Suprapubic skin (tissue), 3 donors: ENCODE data around the gene ABHD4.

Experiments
- POLR2AphosphoS5 ChIP-seq, 3 donors: sonication (generic); formaldehyde crosslinking; IDR thresholded peaks; one replicate each; pipeline ENCODE4 v1.6.1; 2017; ENCODE audit warnings: antibody characterized with exemption in 3 of 3
- TF ChIP-seq, protein P1 (sequence below), 2 donors: fragments of 200-600 bp in 1 of 2; fragments of 450-650 bp in 1 of 2; sonication (generic) in 1 of 2; IDR thresholded peaks; one replicate each; pipeline ENCODE4 v1.5.1; 2016 to 2019; ENCODE audit warnings: antibody characterized with exemption in 2 of 2, mild to moderate bottlenecking in 1 of 2, moderate library complexity in 1 of 2

DNA sequence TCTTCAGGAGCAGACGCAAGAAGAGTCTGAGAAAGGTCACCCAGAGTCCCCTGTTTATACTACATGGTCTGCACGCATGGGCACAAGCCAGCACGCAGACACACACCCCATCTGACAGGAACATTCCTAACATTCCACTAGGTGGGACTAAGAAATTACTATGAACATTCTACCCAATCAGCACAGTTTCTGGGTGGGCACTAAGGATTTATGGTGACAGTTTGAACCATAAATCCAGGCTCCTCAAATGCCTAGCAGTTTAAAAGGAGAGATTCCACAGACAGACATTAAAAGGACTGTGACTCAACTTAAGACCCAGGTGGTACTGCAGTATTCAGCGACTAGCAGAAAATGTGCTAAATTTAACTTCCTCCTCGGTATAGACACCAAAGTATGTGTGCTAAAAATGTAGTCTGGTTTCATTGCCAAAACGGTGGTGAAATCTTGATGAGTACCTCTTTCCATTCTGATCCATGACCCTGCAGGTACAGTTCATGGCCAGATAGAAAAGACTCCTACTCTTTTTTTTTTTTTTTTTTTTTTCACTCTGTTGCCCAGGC, 16.2 kb downstream of the ABHD4 start:
- TF ChIP-seq, protein P1, sequence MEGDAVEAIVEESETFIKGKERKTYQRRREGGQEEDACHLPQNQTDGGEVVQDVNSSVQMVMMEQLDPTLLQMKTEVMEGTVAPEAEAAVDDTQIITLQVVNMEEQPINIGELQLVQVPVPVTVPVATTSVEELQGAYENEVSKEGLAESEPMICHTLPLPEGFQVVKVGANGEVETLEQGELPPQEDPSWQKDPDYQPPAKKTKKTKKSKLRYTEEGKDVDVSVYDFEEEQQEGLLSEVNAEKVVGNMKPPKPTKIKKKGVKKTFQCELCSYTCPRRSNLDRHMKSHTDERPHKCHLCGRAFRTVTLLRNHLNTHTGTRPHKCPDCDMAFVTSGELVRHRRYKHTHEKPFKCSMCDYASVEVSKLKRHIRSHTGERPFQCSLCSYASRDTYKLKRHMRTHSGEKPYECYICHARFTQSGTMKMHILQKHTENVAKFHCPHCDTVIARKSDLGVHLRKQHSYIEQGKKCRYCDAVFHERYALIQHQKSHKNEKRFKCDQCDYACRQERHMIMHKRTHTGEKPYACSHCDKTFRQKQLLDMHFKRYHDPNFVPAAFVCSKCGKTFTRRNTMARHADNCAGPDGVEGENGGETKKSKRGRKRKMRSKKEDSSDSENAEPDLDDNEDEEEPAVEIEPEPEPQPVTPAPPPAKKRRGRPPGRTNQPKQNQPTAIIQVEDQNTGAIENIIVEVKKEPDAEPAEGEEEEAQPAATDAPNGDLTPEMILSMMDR (IDR thresholded peaks at IDR 0.05): no peak
- no peak for TF ChIP-seq POLR2AphosphoS5 (IDR thresholded peaks at IDR 0.05)
